HepG2 (cell line): ENCODE results near the gene DDX24. TPM values are rescaled to one million over a fixed set of nuclear protein-coding genes. Genes with fewer than 3 reads are reported as not detected.

Experiments
- ATAC-seq: fragments of 200-7000 bp; cut with Tn5 transposase; 3 replicates; pipeline ENCODE4 v1.9.1; 2020; ENCODE audit warnings: mild to moderate bottlenecking, moderate library complexity
- BruUV-seq: library from RNA; stranded (reverse); fragments of 400-500 nt; replicated peaks from 2 replicates; lab custom pipeline; 2021; lab: Mats Ljungman, UMichigan
- CTCF ChIA-PET: fragments of 300-600 bp; formaldehyde crosslinking; extraction: SDS; loops from one replicate; lab custom pipeline; 2021; ENCODE audit warnings: low total read pairs, inconsistent platforms, low intra/inter-chr PET ratio; lab: Yijun Ruan, JAX
- POLR2A ChIA-PET: fragments of 350-600 bp; sonication (Branson Sonifier 250); formaldehyde crosslinking; loops from one replicate; lab custom pipeline; 2020; ENCODE audit warnings: antibody characterized with exemption, inconsistent platforms; lab: Yijun Ruan, JAX
- DNase-seq: peaks from one replicate; pipeline ENCODE4 v3.0.0-alpha.2; 2015; ENCODE audit warnings: low spot score
- FAIRE-seq: peaks from 3 replicates; lab custom pipeline; 2011; peaks lifted over from hg19 to GRCh38; lab: Jason Lieb, UNC
- H2AFZ ChIP-seq: one replicate; pipeline ENCODE4 v1.6.1; 2011; ENCODE audit warnings: low read length, inconsistent platforms
- H3K27ac ChIP-seq: fragments of 300-600 bp; 3 replicates; pipeline ENCODE4 v1.8.0; 2011; ENCODE audit warnings: mixed run types, mild to moderate bottlenecking, mixed read lengths, low read length, inconsistent platforms; ENCODE audit not compliant: insufficient read depth; ENCODE audit errors: extremely low read length
- H3K27me3 ChIP-seq, 2 experiments: fragments of 200-600 bp in 1 of 2; 2 replicates in 1 of 2; 3 replicates in 1 of 2; pipeline versions ENCODE4 v1.6.0 to v1.8.0; 2011; ENCODE audit warnings: low read length in 2 of 2, mild to moderate bottlenecking in 2 of 2, moderate library complexity in 2 of 2, inconsistent platforms in 1 of 2; ENCODE audit not compliant: insufficient read depth in 2 of 2, control insufficient read depth in 1 of 2
- H3K36me3 ChIP-seq, 2 experiments: fragments of 200-600 bp in 1 of 2; replicated peaks in 1 of 2; 2 replicates in 1 of 2; 3 replicates in 1 of 2; pipeline versions ENCODE4 v1.5.1 to v1.8.0; 2011; ENCODE audit warnings: low read length in 2 of 2, inconsistent platforms in 1 of 2; ENCODE audit not compliant: insufficient read depth in 2 of 2, control insufficient read depth in 1 of 2
- H3K4me1 ChIP-seq: 2 replicates; pipeline ENCODE4 v1.5.1; 2012; ENCODE audit warnings: low read length, inconsistent platforms; ENCODE audit not compliant: insufficient read depth
- H3K4me2 ChIP-seq: 2 replicates; pipeline ENCODE4 v1.6.0; 2011; ENCODE audit warnings: low read depth, low read length, inconsistent platforms
- H3K4me3 ChIP-seq, 3 experiments: fragments of 200-600 bp in 1 of 3; sonication (generic), shearing (Covaris generic) in 1 of 3; replicated peaks in 1 of 3; 2 replicates each; pipeline ENCODE4 v1.5.1; 2011 to 2016; ENCODE audit warnings: low read length in 3 of 3, inconsistent platforms in 2 of 3, low read depth in 2 of 3, mild to moderate bottlenecking in 2 of 3, control low read depth in 1 of 3, mixed read lengths in 1 of 3; ENCODE audit not compliant: insufficient read depth in 1 of 3
- H3K79me2 ChIP-seq: one replicate; pipeline ENCODE4 v1.6.1; 2011; ENCODE audit warnings: low read length, inconsistent platforms; ENCODE audit not compliant: insufficient read depth
- H3K9ac ChIP-seq: 2 replicates; pipeline ENCODE4 v1.6.0; 2011; ENCODE audit warnings: mild to moderate bottlenecking, low read depth, low read length, inconsistent platforms; ENCODE audit not compliant: insufficient read depth
- H3K9me3 ChIP-seq: 2 replicates; pipeline ENCODE4 v1.5.1; 2012; ENCODE audit warnings: mild to moderate bottlenecking, low read length
- H4K20me1 ChIP-seq: 2 replicates; pipeline ENCODE4 v1.6.0; 2011; ENCODE audit warnings: inconsistent platforms, mild to moderate bottlenecking, low read length, moderate library complexity; ENCODE audit not compliant: insufficient read depth
- ETV5 ChIP-seq: IDR thresholded peaks from 2 replicates; pipeline ENCODE4 v1.6.1; 2018; ENCODE audit warnings: missing biosample characterization, missing genetic modification reagents, inconsistent platforms, borderline replicate concordance
- FOXC1 ChIP-seq: sonication (generic); formaldehyde crosslinking; IDR thresholded peaks from 2 replicates; pipeline ENCODE4 v1.8.0; 2022; ENCODE audit warnings: mild to moderate bottlenecking, missing genetic modification reagents, borderline replicate concordance
- GABPA ChIP-seq, 2 experiments: IDR thresholded peaks; 2 replicates each; pipeline ENCODE4 v1.6.1; 2011 to 2016; ENCODE audit warnings: low read depth in 2 of 2, low read length in 1 of 2, missing biosample characterization in 1 of 2, missing genetic modification characterization in 1 of 2
- KDM2A ChIP-seq: sonication (generic); formaldehyde crosslinking; IDR thresholded peaks from 2 replicates; pipeline ENCODE4 v1.4.0; 2020; ENCODE audit warnings: low read depth, missing genetic modification reagents, borderline replicate concordance
- MEIS2 ChIP-seq: sonication (generic); formaldehyde crosslinking; IDR thresholded peaks from 2 replicates; pipeline ENCODE4 v1.9.0; 2021; ENCODE audit warnings: mild to moderate bottlenecking, missing genetic modification reagents
- MTF1 ChIP-seq: sonication (generic); formaldehyde crosslinking; IDR thresholded peaks from 2 replicates; pipeline ENCODE4 v1.5.0; 2020; ENCODE audit warnings: missing genetic modification reagents
- RBM22 ChIP-seq: fragments of 200-400 bp; formaldehyde crosslinking; optimal IDR thresholded peaks from 2 replicates; pipeline ENCODE3; 2017; ENCODE audit warnings: mild to moderate bottlenecking, low read length, moderate library complexity
- RXRA ChIP-seq: sonication (generic); formaldehyde crosslinking; IDR thresholded peaks from 2 replicates; pipeline ENCODE4 v1.5.1; 2020; ENCODE audit warnings: missing genetic modification reagents
- RXRB ChIP-seq: IDR thresholded peaks from 2 replicates; pipeline ENCODE4 v1.6.1; 2016; ENCODE audit warnings: borderline replicate concordance, missing genetic modification reagents, missing compliant biosample characterization
- SMARCC2 ChIP-seq: fragments of 450-650 bp; IDR thresholded peaks from 2 replicates; pipeline ENCODE4 v1.6.1; 2017; ENCODE audit warnings: antibody characterized with exemption, mild to moderate bottlenecking
- SMARCE1 ChIP-seq: fragments of 450-650 bp; IDR thresholded peaks from 2 replicates; pipeline ENCODE4 v1.6.1; 2017; ENCODE audit warnings: borderline replicate concordance
- ZNF331 ChIP-seq: sonication (generic); formaldehyde crosslinking; IDR thresholded peaks from 2 replicates; pipeline ENCODE4 v1.4.0; 2020; ENCODE audit warnings: missing genetic modification reagents
- ZNF367 ChIP-seq: sonication (generic); formaldehyde crosslinking; IDR thresholded peaks from 2 replicates; pipeline ENCODE4 v1.4.0; 2020; ENCODE audit warnings: missing genetic modification reagents, borderline replicate concordance
- WGBS: methylation state at CpG from one replicate; pipeline ENCODE4 v1.1.6; 2017; ENCODE audit warnings: low lambda C conversion rate; 5-methylcytosine and 5-hydroxymethylcytosine counted together
- in situ Hi-C: cut with HindIII; loops from 2 replicates; pipeline ENCODE4 v1.10.0; 2017; ENCODE audit warnings: low pct_unique_long_range_greater_than_20kb; ENCODE audit not compliant: extremely low pct_ligation_motif_present
- intact Hi-C: fragments of 100-400 bp; cut with micrococcal nuclease; formaldehyde crosslinking; loops from one replicate; pipeline ENCODE4 v1.10.0; 2022; ENCODE audit not compliant: unreplicated experiment
- polyA plus RNA-seq, 8 experiments: library from polyadenylated mRNA; depleted of rRNA in 3 of 8; stranded (reverse) in 7 of 8; unstranded in 1 of 8; fragments of >200 nt; fragmentation: Illumina TruSeq in 4 of 8; extraction: Trizol in 4 of 8; gene quantifications; 2 replicates each; pipeline versions ENCODE4 v1.2.1 to v1.2.3, GENCODE V29; 2011 to 2016; ENCODE audit warnings: low read depth in 4 of 8, missing spikeins in 1 of 8, mixed read lengths in 1 of 8; ENCODE audit not compliant: insufficient read depth in 1 of 8
- total RNA-seq, 5 experiments: library from RNA; depleted of rRNA; stranded (reverse); fragments of >200 nt; fragmentation: Illumina TruSeq; extraction: Trizol; gene quantifications; 2 replicates each; pipeline ENCODE4 v1.2.3, GENCODE V29; 2016; ENCODE audit warnings: low read depth in 1 of 5
- TF ChIP-seq, protein P1 (sequence below): IDR thresholded peaks from 2 replicates; pipeline ENCODE4 v1.6.1; 2012; ENCODE audit warnings: inconsistent platforms
- TF ChIP-seq, protein P2 (sequence below): sonication (generic); formaldehyde crosslinking; IDR thresholded peaks from 2 replicates; pipeline ENCODE4 v1.5.0; 2020; ENCODE audit warnings: mild to moderate bottlenecking, missing genetic modification reagents, borderline replicate concordance
- TF ChIP-seq, protein P3 (sequence below): sonication (generic); formaldehyde crosslinking; IDR thresholded peaks from 2 replicates; pipeline ENCODE4 v1.4.0; 2020; ENCODE audit warnings: missing genetic modification reagents

DDX24 gene
- total and polyA plus RNA-seq, 2 of the 13 experiments (the other 11 are each of a cell fraction or from before 2014, with no cell fraction given): 67.3 to 149 TPM

DNA sequence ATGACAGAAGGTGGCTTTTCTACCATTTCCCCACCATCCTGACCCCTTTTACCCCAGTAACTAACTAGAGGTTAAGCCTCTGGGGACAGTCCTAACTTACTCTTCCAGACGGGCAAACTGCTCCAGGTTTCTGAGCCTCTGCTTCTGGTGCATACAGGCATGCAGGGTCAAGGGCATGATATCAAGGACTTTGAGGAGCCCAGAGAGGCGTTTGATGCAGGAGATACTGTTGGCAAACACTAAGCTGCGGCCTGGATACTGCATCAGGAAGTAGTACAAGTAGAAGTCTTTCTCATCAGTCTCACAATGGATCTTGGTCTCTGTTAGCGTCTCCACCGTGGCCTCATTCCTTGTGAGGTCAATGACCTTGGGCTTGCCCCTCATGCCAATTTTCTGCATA lies 21.0 kb downstream of the DDX24 start (continued):
- TF ChIP-seq RXRA (CRISPR knock-in tag) (peak; percentile 61; the same call in 1 of the 2 replicates), RBM22 (no peak), SMARCC2 (no peak), SMARCE1 (no peak), ZNF331 (CRISPR knock-in tag) (0 out of 2 replicates have a peak, but pooled peaks have one; percentile 17), ETV5 (CRISPR knock-in tag) (no peak; the same call in 1 of the 2 replicates), MTF1 (CRISPR knock-in tag) (no peak), ZNF367 (CRISPR knock-in tag) (no peak)
- TF ChIP-seq, all 625 proteins: peak for 36

DNA sequence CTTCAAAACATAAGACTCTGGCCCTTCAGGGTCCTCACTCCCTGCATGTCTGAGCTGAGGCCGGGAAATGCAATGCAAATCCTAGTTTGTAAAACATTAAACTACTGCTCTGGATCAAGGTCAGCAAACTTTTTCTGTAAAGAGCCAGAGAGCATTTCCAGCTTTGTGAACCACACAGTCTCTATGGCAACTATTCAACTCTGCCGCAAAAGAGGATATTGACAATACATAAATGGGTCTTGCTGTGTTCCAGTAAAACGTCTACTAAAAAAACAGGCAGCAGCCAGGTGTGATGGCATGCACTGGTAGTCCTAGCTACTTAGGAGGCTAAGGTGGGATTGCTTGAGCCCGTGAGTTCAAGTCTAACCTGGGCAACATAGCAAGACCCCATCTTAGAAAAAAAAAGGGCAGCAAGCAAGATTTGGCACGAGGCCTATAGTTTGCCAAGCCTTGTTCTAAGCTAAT lies 22.3 kb downstream of the DDX24 start:
- in situ Hi-C loops: loop anchor here (10.0 kb wide), 1 partner anchor 246 kb away; no protein-coding TSS in a partner anchor
- intact Hi-C loops: no loop called here
- ChIA-PET CTCF (no interaction called here), POLR2A (interaction anchor here (0.8 to 1.9 kb wide), 5 partner anchors 17 to 100 kb away, joined by 3 to 7 read pairs (median 4); partner anchors contain the start of genes DDX24 and IFI27L1)
- Histone ChIP-seq H2AFZ (no peak overlapping the region), H3K27me3 (no peaks in the 10 kb centered on the region), H4K20me1 (no peaks in the 10 kb centered on the region), H3K79me2 (peaks cover 33% of the 10 kb centered on the region), H3K4me3 (peak overlapping the region in 1 of 3 experiments; percentile 15; a peak in 1 of 6 replicates), H3K9me3 (no peaks in the 10 kb centered on the region), H3K9ac (peak overlapping the region; percentile 71), H3K27ac (peak overlapping the region; percentile 92), H3K4me1 (peaks cover 49% of the 10 kb centered on the region), H3K4me2 (peak overlapping the region; percentile 65), H3K36me3 (peaks cover 28 to 73% of the 10 kb centered on the region in 2 experiments)
- WGBS: 24% methylated on average over 5 of the region's 5 CpGs
- FAIRE-seq (peak; percentile 88), ATAC-seq (peak; percentile 92), DNase-seq (peak; percentile 93)
- no TSS peak for BruUV-seq
- TF ChIP-seq, protein P1, sequence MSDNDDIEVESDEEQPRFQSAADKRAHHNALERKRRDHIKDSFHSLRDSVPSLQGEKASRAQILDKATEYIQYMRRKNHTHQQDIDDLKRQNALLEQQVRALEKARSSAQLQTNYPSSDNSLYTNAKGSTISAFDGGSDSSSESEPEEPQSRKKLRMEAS: peak; percentile 42
- TF ChIP-seq FOXC1 (CRISPR knock-in tag) (0 out of 2 replicates have a peak, but pooled peaks have one; percentile 14), RXRB (peak; percentile 57; the same call in 1 of the 2 replicates), MEIS2 (CRISPR knock-in tag) (peak; percentile 53), KDM2A (CRISPR knock-in tag) (no peak), GABPA (IDR thresholded peaks at IDR 0.05; ENCODE audit: low read depth, low read length) (no peak), GABPA (CRISPR knock-in tag; IDR thresholded peaks at IDR 0.05; ENCODE audit: low read depth) (peak; percentile 38; the same call in 1 of the 2 replicates)
- TF ChIP-seq, protein P2, sequence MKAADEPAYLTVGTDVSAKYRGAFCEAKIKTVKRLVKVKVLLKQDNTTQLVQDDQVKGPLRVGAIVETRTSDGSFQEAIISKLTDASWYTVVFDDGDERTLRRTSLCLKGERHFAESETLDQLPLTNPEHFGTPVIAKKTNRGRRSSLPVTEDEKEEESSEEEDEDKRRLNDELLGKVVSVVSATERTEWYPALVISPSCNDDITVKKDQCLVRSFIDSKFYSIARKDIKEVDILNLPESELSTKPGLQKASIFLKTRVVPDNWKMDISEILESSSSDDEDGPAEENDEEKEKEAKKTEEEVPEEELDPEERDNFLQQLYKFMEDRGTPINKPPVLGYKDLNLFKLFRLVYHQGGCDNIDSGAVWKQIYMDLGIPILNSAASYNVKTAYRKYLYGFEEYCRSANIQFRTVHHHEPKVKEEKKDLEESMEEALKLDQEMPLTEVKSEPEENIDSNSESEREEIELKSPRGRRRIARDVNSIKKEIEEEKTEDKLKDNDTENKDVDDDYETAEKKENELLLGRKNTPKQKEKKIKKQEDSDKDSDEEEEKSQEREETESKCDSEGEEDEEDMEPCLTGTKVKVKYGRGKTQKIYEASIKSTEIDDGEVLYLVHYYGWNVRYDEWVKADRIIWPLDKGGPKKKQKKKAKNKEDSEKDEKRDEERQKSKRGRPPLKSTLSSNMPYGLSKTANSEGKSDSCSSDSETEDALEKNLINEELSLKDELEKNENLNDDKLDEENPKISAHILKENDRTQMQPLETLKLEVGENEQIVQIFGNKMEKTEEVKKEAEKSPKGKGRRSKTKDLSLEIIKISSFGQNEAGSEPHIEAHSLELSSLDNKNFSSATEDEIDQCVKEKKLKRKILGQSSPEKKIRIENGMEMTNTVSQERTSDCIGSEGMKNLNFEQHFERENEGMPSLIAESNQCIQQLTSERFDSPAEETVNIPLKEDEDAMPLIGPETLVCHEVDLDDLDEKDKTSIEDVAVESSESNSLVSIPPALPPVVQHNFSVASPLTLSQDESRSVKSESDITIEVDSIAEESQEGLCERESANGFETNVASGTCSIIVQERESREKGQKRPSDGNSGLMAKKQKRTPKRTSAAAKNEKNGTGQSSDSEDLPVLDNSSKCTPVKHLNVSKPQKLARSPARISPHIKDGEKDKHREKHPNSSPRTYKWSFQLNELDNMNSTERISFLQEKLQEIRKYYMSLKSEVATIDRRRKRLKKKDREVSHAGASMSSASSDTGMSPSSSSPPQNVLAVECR (CRISPR knock-in tag): peak; percentile 46; the same call in 1 of the 2 replicates
- TF ChIP-seq, protein P3, sequence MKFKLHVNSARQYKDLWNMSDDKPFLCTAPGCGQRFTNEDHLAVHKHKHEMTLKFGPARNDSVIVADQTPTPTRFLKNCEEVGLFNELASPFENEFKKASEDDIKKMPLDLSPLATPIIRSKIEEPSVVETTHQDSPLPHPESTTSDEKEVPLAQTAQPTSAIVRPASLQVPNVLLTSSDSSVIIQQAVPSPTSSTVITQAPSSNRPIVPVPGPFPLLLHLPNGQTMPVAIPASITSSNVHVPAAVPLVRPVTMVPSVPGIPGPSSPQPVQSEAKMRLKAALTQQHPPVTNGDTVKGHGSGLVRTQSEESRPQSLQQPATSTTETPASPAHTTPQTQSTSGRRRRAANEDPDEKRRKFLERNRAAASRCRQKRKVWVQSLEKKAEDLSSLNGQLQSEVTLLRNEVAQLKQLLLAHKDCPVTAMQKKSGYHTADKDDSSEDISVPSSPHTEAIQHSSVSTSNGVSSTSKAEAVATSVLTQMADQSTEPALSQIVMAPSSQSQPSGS (CRISPR knock-in tag): no peak
